ENCODE measurements around the gene EHF.
"Not testable (repeated sequence)": the region's sequence is repeated elsewhere in the genome, so short reads cannot be mapped to it uniquely, and the experiment has no call there.

- not testable (repeated sequence) for TF ChIP-seq EZH2 (IDR thresholded peaks at IDR 0.05; ENCODE audit: low read length); CTCF (optimal IDR thresholded peaks at IDR 0.05 in 1 of 3, IDR thresholded peaks at IDR 0.05 in 1 of 3, conservative IDR thresholded peaks at IDR 0.05 in 1 of 3; ENCODE audit: extremely low read depth in 1 of 3, insufficient read depth in 2 of 3, low read length in 3 of 3)
These were observed 71.4 kb downstream of the EHF start for GRCh38 chr11:34692299-34692698.

Data from keratinocyte (primary cell).